WTC11 (cell line): ENCODE data around the gene FOXL1. TPM values are rescaled to one million over a fixed set of nuclear protein-coding genes. Genes with fewer than 3 reads are reported as not detected.

Experiments used
- ATAC-seq: fragments of 200-7000 bp; cut with Tn5 transposase; 2 replicates; pipeline ENCODE4 v1.10.0; 2021; ENCODE audit warnings: mild to moderate bottlenecking, moderate library complexity
- CTCF ChIA-PET: fragments of 300-600 bp; sonication (Branson Sonifier 250); formaldehyde crosslinking; loops from one replicate; lab custom pipeline; 2021; ENCODE audit warnings: antibody characterized with exemption; lab: Charles Lee
- POLR2A ChIA-PET: fragments of 350-600 bp; sonication (Branson Sonifier 250); formaldehyde crosslinking; loops from one replicate; lab custom pipeline; 2021; ENCODE audit warnings: antibody characterized with exemption; lab: Charles Lee
- DNase-seq: peaks from one replicate; pipeline ENCODE4 v3.0.0; 2021; ENCODE audit warnings: low spot score
- H3K27ac Mint-ChIP-seq: 2 replicates; pipeline ENCODE4 v1.8.0; 2021; ENCODE audit warnings: mixed read lengths
- H3K27me3 Mint-ChIP-seq: 2 replicates; pipeline ENCODE4 v1.8.0; 2021; ENCODE audit warnings: low read depth, mild to moderate bottlenecking, moderate library complexity, mixed read lengths
- H3K36me3 Mint-ChIP-seq: 2 replicates; pipeline ENCODE4 v1.8.0; 2021; ENCODE audit warnings: mixed read lengths
- H3K4me1 Mint-ChIP-seq: 2 replicates; pipeline ENCODE4 v1.8.0; 2022; ENCODE audit warnings: mixed read lengths
- H3K4me3 Mint-ChIP-seq: 2 replicates; pipeline ENCODE4 v1.8.0; 2021; ENCODE audit warnings: mild to moderate bottlenecking, moderate library complexity, mixed read lengths
- H3K9me3 Mint-ChIP-seq: 2 replicates; pipeline ENCODE4 v1.8.0; 2021; ENCODE audit warnings: mixed read lengths
- CREM ChIP-seq: sonication (generic); formaldehyde crosslinking; IDR thresholded peaks from 2 replicates; pipeline ENCODE4 v1.8.1; 2022; ENCODE audit warnings: mild to moderate bottlenecking, missing genetic modification reagents, moderate library complexity
- NFATC4 ChIP-seq: fragments of 250-450 bp; sonication (Bioruptor Pico); IDR thresholded peaks from 2 replicates; pipeline ENCODE4 v1.9.0; 2021; ENCODE audit warnings: mild to moderate bottlenecking
- NFYB ChIP-seq: sonication (generic); formaldehyde crosslinking; conservative IDR thresholded peaks from 2 replicates; pipeline ENCODE4 v1.8.0; 2022; ENCODE audit warnings: low read depth, missing genetic modification reagents
- NR1H2 ChIP-seq: sonication (generic); formaldehyde crosslinking; IDR thresholded peaks from 2 replicates; pipeline ENCODE4 v1.9.0; 2021; ENCODE audit warnings: mild to moderate bottlenecking, moderate library complexity, missing genetic modification reagents
- NR3C1 ChIP-seq: sonication (generic); formaldehyde crosslinking; conservative IDR thresholded peaks from 2 replicates; pipeline ENCODE4 v1.8.1; 2023; ENCODE audit warnings: low read depth, mild to moderate bottlenecking, missing genetic modification reagents
- RELA ChIP-seq: sonication (generic); formaldehyde crosslinking; IDR thresholded peaks from 2 replicates; pipeline ENCODE4 v1.8.1; 2022; ENCODE audit warnings: missing genetic modification reagents, mild to moderate bottlenecking, borderline replicate concordance
- TCF7 ChIP-seq: sonication (generic); formaldehyde crosslinking; IDR thresholded peaks from 2 replicates; pipeline ENCODE4 v1.8.0; 2022; ENCODE audit warnings: mild to moderate bottlenecking, low read depth, missing genetic modification reagents, moderate library complexity
- TEAD4 ChIP-seq: sonication (generic); formaldehyde crosslinking; IDR thresholded peaks from 2 replicates; pipeline ENCODE4 v1.8.0; 2022; ENCODE audit warnings: mild to moderate bottlenecking, missing genetic modification reagents
- ZNF263 ChIP-seq: sonication (generic); formaldehyde crosslinking; IDR thresholded peaks from 2 replicates; pipeline ENCODE4 v1.8.1; 2022; ENCODE audit warnings: low read depth, mild to moderate bottlenecking, moderate library complexity, missing genetic modification reagents
- ZNF423 ChIP-seq: fragments of 250-450 bp; sonication (Bioruptor Pico); IDR thresholded peaks from 2 replicates; pipeline ENCODE4 v2.1.2; 2022; ENCODE audit warnings: mild to moderate bottlenecking, moderate library complexity
- total RNA-seq: library from RNA; stranded (reverse); gene quantifications from 3 replicates; pipeline ENCODE4 v1.2.3, GENCODE V29; 2021
- TF ChIP-seq, protein P1 (sequence below): fragments of 250-450 bp; sonication (Bioruptor Pico); conservative IDR thresholded peaks from 2 replicates; pipeline ENCODE4 v1.9.0; 2021; ENCODE audit warnings: mild to moderate bottlenecking
- TF ChIP-seq, protein P2 (sequence below): sonication (generic); formaldehyde crosslinking; IDR thresholded peaks from 2 replicates; pipeline ENCODE4 v1.8.0; 2023; ENCODE audit warnings: mild to moderate bottlenecking, missing genetic modification reagents
- TF ChIP-seq, protein P3 (sequence below): fragments of 250-450 bp; sonication (Bioruptor Pico); IDR thresholded peaks from 2 replicates; pipeline ENCODE4 v1.9.0; 2021; ENCODE audit warnings: mild to moderate bottlenecking
- TF ChIP-seq, protein P4 (sequence below): sonication (generic); formaldehyde crosslinking; IDR thresholded peaks from 2 replicates; pipeline ENCODE4 v1.8.1; 2022; ENCODE audit warnings: missing genetic modification reagents, borderline replicate concordance
- TF ChIP-seq, protein P5 (sequence below): sonication (generic); formaldehyde crosslinking; IDR thresholded peaks from 2 replicates; pipeline ENCODE4 v1.8.1; 2023; ENCODE audit warnings: mild to moderate bottlenecking, missing genetic modification reagents, borderline replicate concordance
- TF ChIP-seq, protein P6 (sequence below): sonication (generic); formaldehyde crosslinking; IDR thresholded peaks from 2 replicates; pipeline ENCODE4 v1.8.0; 2022; ENCODE audit warnings: mild to moderate bottlenecking, missing genetic modification reagents

Gene FOXL1
- total RNA-seq, 1 experiment from 2014 or later, result 0.33 TPM

DNA sequence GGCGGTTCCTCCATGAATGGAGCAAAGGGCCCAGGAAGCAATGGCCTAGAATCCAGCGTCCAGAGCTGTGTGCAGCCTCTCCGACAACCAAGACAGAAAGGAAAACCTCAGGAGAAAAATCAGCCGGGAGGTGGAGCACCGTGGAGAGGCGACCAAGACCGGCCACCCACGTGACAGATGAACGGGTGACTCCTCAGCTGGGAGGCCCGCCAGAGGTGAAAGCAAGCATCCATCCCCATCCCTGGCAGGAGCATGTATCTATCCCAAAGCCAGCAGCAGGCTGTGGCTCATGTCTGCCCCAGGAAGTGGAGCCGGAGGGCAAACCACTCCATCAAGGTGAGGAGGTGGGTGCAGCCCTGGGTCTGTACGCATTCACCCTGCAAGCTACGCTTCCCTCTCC, 52.1 kb downstream of the FOXL1 start:
- Mint-ChIP-seq H3K4me3 (no peak overlapping the region), H3K36me3 (no peaks in the 10 kb centered on the region), H3K9me3 (peaks cover 24% of the 10 kb centered on the region), H3K4me1 (peaks cover 5% of the 10 kb centered on the region; the same call in 1 of the 2 replicates), H3K27me3 (no peaks in the 10 kb centered on the region; the same call in 1 of the 2 replicates), H3K27ac (no peak overlapping the region)
- ChIA-PET CTCF (interaction anchor here (0.5 to 1.2 kb wide), 3 partner anchors 130 to 244 kb away, joined by 3 to 5 read pairs (median 3); no protein-coding TSS in a partner anchor), POLR2A (no interaction called here)
- ATAC-seq (no peak), DNase-seq (no peak)
- TF ChIP-seq NFATC4 (CRISPR knock-in tag) (no peak), NFYB (CRISPR knock-in tag) (no peak), RELA (no peak), ZNF423 (no peak), NR1H2 (CRISPR knock-in tag) (no peak), ZNF263 (no peak), NR3C1 (no peak), TCF7 (CRISPR knock-in tag) (no peak), CREM (CRISPR knock-in tag) (no peak), TEAD4 (CRISPR knock-in tag) (no peak)
- TF ChIP-seq, protein P1, sequence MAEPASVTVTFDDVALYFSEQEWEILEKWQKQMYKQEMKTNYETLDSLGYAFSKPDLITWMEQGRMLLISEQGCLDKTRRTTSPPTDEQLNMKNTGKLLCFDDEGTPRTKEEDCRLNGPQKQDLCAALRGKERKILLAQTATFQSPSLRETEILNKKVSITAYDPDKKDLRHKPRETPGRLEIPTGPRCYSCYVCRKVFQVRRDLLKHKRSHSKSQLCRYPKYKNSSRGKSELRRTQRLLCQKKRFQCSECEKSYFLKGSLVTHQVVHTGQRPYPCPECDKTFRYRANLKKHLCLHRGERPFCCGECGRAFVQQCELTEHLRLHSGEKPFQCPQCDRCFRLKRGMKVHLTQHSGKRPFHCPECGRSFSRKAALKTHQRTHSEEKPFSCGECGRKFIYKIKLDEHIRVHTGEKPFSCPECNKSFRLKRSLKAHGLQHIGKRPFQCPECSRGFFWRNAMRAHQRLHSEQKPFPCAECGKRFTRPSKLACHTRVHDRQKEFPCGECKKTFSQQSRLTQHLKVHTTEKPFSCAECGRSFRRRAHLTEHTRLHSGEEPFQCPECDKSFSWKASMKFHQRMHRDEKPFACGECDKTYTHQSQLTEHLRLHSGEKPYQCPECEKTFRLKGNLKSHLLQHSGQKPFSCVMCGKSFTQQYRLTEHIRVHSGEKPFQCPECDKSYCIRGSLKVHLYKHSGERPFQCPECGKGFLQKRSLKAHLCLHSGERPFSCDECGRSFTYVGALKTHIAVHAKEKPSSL (CRISPR knock-in tag), result no peak
- TF ChIP-seq, protein P2, sequence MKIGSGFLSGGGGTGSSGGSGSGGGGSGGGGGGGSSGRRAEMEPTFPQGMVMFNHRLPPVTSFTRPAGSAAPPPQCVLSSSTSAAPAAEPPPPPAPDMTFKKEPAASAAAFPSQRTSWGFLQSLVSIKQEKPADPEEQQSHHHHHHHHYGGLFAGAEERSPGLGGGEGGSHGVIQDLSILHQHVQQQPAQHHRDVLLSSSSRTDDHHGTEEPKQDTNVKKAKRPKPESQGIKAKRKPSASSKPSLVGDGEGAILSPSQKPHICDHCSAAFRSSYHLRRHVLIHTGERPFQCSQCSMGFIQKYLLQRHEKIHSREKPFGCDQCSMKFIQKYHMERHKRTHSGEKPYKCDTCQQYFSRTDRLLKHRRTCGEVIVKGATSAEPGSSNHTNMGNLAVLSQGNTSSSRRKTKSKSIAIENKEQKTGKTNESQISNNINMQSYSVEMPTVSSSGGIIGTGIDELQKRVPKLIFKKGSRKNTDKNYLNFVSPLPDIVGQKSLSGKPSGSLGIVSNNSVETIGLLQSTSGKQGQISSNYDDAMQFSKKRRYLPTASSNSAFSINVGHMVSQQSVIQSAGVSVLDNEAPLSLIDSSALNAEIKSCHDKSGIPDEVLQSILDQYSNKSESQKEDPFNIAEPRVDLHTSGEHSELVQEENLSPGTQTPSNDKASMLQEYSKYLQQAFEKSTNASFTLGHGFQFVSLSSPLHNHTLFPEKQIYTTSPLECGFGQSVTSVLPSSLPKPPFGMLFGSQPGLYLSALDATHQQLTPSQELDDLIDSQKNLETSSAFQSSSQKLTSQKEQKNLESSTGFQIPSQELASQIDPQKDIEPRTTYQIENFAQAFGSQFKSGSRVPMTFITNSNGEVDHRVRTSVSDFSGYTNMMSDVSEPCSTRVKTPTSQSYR (CRISPR knock-in tag), result no peak
- TF ChIP-seq, protein P3, sequence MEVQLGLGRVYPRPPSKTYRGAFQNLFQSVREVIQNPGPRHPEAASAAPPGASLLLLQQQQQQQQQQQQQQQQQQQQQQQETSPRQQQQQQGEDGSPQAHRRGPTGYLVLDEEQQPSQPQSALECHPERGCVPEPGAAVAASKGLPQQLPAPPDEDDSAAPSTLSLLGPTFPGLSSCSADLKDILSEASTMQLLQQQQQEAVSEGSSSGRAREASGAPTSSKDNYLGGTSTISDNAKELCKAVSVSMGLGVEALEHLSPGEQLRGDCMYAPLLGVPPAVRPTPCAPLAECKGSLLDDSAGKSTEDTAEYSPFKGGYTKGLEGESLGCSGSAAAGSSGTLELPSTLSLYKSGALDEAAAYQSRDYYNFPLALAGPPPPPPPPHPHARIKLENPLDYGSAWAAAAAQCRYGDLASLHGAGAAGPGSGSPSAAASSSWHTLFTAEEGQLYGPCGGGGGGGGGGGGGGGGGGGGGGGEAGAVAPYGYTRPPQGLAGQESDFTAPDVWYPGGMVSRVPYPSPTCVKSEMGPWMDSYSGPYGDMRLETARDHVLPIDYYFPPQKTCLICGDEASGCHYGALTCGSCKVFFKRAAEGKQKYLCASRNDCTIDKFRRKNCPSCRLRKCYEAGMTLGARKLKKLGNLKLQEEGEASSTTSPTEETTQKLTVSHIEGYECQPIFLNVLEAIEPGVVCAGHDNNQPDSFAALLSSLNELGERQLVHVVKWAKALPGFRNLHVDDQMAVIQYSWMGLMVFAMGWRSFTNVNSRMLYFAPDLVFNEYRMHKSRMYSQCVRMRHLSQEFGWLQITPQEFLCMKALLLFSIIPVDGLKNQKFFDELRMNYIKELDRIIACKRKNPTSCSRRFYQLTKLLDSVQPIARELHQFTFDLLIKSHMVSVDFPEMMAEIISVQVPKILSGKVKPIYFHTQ (CRISPR knock-in tag), result no peak
- TF ChIP-seq, protein P4, sequence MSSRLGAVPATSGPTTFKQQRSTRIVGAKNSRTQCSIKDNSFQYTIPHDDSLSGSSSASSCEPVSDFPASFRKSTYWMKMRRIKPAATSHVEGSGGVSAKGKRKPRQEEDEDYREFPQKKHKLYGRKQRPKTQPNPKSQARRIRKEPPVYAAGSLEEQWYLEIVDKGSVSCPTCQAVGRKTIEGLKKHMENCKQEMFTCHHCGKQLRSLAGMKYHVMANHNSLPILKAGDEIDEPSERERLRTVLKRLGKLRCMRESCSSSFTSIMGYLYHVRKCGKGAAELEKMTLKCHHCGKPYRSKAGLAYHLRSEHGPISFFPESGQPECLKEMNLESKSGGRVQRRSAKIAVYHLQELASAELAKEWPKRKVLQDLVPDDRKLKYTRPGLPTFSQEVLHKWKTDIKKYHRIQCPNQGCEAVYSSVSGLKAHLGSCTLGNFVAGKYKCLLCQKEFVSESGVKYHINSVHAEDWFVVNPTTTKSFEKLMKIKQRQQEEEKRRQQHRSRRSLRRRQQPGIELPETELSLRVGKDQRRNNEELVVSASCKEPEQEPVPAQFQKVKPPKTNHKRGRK, result no peak
- TF ChIP-seq, protein P5, sequence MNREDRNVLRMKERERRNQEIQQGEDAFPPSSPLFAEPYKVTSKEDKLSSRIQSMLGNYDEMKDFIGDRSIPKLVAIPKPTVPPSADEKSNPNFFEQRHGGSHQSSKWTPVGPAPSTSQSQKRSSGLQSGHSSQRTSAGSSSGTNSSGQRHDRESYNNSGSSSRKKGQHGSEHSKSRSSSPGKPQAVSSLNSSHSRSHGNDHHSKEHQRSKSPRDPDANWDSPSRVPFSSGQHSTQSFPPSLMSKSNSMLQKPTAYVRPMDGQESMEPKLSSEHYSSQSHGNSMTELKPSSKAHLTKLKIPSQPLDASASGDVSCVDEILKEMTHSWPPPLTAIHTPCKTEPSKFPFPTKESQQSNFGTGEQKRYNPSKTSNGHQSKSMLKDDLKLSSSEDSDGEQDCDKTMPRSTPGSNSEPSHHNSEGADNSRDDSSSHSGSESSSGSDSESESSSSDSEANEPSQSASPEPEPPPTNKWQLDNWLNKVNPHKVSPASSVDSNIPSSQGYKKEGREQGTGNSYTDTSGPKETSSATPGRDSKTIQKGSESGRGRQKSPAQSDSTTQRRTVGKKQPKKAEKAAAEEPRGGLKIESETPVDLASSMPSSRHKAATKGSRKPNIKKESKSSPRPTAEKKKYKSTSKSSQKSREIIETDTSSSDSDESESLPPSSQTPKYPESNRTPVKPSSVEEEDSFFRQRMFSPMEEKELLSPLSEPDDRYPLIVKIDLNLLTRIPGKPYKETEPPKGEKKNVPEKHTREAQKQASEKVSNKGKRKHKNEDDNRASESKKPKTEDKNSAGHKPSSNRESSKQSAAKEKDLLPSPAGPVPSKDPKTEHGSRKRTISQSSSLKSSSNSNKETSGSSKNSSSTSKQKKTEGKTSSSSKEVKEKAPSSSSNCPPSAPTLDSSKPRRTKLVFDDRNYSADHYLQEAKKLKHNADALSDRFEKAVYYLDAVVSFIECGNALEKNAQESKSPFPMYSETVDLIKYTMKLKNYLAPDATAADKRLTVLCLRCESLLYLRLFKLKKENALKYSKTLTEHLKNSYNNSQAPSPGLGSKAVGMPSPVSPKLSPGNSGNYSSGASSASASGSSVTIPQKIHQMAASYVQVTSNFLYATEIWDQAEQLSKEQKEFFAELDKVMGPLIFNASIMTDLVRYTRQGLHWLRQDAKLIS (CRISPR knock-in tag), result no peak
- TF ChIP-seq, protein P6, sequence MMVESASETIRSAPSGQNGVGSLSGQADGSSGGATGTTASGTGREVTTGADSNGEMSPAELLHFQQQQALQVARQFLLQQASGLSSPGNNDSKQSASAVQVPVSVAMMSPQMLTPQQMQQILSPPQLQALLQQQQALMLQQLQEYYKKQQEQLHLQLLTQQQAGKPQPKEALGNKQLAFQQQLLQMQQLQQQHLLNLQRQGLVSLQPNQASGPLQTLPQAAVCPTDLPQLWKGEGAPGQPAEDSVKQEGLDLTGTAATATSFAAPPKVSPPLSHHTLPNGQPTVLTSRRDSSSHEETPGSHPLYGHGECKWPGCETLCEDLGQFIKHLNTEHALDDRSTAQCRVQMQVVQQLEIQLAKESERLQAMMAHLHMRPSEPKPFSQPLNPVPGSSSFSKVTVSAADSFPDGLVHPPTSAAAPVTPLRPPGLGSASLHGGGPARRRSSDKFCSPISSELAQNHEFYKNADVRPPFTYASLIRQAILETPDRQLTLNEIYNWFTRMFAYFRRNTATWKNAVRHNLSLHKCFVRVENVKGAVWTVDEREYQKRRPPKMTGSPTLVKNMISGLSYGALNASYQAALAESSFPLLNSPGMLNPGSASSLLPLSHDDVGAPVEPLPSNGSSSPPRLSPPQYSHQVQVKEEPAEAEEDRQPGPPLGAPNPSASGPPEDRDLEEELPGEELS, result no peak
